HCT116 (cell line): ENCODE measurements around the gene EPS15.

Source experiments
- REST ChIP-seq: IDR thresholded peaks from 2 replicates; pipeline ENCODE4 v1.6.1; 2012; ENCODE audit warnings: low read depth
- SP1 ChIP-seq: IDR thresholded peaks from 2 replicates; pipeline ENCODE4 v1.6.1; 2012; ENCODE audit warnings: low read depth
- TF ChIP-seq, protein P1 (sequence below), 3 experiments: fragments of 200-600 bp in 1 of 3; sonication (generic) in 1 of 3; IDR thresholded peaks in 2 of 3; conservative IDR thresholded peaks in 1 of 3; 2 replicates each; pipeline ENCODE4 v1.5.1; 2012 to 2017; ENCODE audit warnings: low read depth in 2 of 3, low read length in 2 of 3, antibody characterized with exemption in 1 of 3, borderline replicate concordance in 1 of 3, control low read depth in 1 of 3, mild to moderate bottlenecking in 1 of 3, mixed read lengths in 1 of 3, mixed run types in 1 of 3, moderate library complexity in 1 of 3; ENCODE audit not compliant: insufficient read depth in 1 of 3

DNA sequence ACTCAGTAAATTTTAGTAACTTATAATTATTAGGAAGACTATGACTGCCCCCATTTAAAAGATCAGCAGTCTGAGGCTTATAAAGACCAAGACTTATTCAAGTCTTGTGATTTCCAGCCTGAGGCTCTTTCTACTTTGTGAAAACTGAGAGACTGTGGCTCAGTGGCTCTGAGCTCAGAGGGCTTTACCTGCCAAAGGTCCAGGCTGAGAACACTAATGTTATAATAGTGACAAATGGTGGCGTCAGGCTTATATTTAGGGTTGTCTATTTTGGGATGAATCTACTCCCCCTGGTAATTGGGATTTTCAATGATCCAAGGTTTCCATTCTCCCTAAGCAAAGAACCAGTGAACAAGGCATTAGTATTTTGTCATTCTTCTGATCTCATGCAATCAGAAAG lies 42.6 kb upstream of the EPS15 start:
- TF ChIP-seq SP1 (no peak), REST (no peak)
- TF ChIP-seq, protein P1, sequence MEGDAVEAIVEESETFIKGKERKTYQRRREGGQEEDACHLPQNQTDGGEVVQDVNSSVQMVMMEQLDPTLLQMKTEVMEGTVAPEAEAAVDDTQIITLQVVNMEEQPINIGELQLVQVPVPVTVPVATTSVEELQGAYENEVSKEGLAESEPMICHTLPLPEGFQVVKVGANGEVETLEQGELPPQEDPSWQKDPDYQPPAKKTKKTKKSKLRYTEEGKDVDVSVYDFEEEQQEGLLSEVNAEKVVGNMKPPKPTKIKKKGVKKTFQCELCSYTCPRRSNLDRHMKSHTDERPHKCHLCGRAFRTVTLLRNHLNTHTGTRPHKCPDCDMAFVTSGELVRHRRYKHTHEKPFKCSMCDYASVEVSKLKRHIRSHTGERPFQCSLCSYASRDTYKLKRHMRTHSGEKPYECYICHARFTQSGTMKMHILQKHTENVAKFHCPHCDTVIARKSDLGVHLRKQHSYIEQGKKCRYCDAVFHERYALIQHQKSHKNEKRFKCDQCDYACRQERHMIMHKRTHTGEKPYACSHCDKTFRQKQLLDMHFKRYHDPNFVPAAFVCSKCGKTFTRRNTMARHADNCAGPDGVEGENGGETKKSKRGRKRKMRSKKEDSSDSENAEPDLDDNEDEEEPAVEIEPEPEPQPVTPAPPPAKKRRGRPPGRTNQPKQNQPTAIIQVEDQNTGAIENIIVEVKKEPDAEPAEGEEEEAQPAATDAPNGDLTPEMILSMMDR (IDR thresholded peaks at IDR 0.05 in 2 of 3, conservative IDR thresholded peaks at IDR 0.05 in 1 of 3; ENCODE audit: borderline replicate concordance in 1 of 3, insufficient read depth in 1 of 3, low read depth in 2 of 3, low read length in 2 of 3): no peak
